Fibroblast of skin of left biceps (primary cell): ENCODE data around the gene ECSCR.
"Not testable (repeated sequence)": the region's sequence is repeated elsewhere in the genome, so short reads cannot be mapped to it uniquely, and the experiment has no call there.

ENCODE experiments used
- DNase-seq, 2 experiments: peaks; one replicate each; pipeline ENCODE4 v3.0.0-alpha.2; 2013; ENCODE audit warnings: low read depth in 2 of 2

ECSCR gene

GRCh38 chr5:139462586-139463276 lies at the start of gene ECSCR:
ECSCR (minus strand) TSS chr5:139462743; CDS start chr5:139462670, 73 bp downstream.
- no peak for DNase-seq

DNA sequence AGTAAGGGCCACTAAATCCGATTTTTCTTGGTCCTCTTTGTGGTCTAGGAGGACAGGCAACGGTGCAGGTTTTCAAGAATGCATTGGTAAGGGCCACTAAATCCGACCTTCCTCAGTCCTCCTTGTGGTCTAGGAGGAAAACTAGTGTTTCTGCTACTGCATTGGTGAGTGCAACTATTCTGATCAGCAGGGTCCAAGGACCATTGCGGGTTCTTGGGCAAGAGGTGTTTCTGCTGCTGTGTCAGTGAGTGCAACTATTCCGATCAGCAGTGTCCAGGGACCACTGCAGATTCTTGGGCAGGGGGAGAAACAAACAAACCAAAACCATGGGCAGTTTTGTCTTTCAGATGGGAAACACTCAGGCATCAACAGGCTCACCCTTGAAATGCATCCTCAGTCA lies 42.2 kb upstream of the ECSCR start:
- not testable (repeated sequence) for DNase-seq

GRCh38 chr5:139503879-139504278 lies 41.3 kb upstream of the ECSCR start:
- DNase-seq, result not testable (repeated sequence)

DNA sequence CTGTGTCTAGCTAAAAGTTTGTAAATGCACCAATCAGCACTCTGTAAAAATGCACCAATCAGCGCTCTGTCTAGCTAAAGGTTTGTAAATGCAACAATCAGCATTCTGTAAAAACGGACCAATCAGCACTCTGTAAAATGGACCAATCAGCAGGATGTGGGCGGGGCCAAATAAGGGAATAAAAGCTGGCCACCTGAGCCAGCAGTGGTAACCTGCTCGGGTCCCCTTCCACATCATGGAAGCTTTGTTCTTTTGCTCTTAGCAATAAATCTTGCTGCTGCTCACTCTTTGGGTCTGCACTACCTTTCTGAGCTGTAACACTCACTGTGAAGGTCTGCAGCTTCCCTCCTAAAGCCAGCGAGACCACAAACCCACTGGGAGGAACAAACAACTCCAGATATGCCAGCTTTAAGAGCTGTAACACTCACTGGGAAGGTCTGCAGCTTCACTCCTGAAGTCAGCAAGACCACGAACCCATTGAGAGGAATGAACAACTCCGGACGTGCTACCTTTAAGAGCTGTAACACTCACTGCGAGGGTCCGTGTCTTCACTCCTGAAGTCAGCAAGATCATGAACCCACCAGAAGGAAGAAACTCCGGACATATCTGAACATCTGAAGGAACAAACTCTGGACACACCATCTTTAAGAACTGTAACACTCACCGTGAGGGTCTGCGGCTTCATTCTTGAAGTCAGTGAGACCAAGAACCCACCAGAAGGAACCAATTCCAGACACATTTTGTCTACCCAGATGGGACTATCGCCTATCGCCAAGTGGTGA lies 40.7 kb upstream of the ECSCR start:
- DNase-seq, result not testable (repeated sequence)

- DNase-seq, result no peak
Measured at GRCh38 chr5:139501381-139501780, 38.8 kb upstream of the ECSCR start.

GRCh38 chr5:139495638-139496435 lies 33.3 kb upstream of the ECSCR start:
- DNase-seq, result no peak

- peak; percentile 33 for DNase-seq
Measured at GRCh38 chr5:139494832-139495231, 32.3 kb upstream of the ECSCR start.

- no peak for DNase-seq
Measured at GRCh38 chr5:139494256-139494655, 31.7 kb upstream of the ECSCR start.

DNA sequence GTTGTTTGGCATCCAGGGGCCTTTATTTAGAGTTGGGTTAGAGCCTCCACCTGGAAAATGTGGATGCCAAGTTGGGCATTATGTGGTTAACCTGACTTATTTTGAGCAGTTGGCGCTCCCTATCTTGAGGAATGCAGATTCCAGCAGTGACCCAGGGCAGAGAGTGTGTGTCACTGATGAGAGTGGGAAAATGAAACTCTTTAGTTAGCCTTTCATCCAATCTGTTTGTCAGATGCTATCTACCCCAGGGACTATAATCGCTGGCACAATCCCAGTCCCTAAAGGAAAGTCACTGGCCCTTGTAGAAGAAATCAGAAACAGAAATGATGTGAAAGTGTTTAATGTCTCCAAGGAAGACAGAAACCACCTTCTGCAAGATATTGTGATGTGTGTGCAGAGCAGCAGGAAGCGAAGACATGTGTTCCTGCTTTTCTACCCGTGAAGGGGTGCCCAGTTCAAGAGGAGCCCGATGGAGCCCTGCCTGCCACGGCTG lies 30.2 kb upstream of the ECSCR start:
- no peak for DNase-seq

GRCh38 chr5:139488260-139488659 lies 25.7 kb upstream of the ECSCR start:
- no peak for DNase-seq

DNA sequence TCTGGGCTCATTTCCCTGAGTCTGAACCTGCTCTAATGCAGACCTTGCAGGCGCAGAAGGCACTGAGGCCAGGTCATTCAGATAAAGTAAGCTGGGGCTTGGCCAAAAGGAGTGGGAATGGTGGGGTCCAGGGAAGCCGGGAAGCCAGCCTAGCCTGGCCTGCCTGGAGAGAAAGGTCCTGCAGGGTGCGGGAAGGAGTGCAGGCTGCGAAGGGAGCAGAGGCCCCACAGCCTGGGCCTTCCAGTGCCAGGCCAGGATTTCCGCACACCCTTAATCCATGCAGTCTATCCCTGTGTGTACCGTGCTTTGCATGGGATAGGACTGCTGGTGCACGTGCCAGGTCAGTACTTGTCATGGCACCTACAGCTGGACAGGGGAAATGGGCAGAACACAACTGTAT lies 23.7 kb upstream of the ECSCR start:
- DNase-seq, result no peak

GRCh38 chr5:139482890-139483208 lies 20.3 kb upstream of the ECSCR start:
- DNase-seq, result not testable (repeated sequence)

DNA sequence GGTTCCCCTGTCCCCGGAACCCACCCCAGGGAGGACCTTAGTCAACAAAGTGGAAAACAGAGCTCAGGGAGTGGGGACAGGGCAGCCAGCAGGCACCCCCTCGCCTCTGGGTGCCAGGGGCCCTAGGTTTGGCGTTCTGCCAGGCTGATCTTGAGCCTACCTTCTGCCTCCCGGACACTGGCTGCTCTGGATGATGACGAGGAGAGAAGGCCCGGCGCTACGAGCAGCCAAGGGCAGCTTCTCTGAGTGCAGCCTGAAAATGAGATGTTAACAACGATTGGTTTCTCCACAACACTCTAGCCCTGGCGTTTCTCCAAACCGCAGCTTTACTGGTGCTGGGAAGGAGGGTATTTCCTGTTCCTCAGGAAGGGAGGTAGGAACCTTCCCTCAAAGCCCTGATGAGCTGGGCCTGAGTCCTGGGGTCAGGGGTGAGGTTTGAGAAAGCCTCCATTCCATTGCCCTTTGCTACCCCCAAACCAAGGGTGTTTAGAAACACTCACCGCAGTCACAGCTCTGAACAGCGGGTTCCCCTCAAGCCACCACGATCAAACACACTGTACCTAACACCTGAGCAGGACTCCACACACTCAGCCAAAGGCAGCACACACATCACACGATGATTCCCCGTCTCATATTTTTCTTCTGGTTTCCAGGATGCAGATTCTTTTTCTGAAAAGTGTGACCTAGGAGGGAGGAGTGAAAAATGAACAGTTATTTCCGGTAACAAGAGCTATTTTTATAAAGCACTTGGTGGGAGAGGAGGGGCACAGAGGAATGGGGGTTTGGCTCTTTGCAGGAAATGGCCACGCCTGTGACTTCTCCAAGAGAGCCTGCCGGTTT lies 19.7 kb upstream of the ECSCR start, which contains the start of gene STING1:
TSS of gene STING1 (minus strand) at position 709 of the 840 bp plus-strand sequence. CDS start 1,054 bp downstream, outside the sequence.
- peak; percentile 94 to 95 for DNase-seq

DNA sequence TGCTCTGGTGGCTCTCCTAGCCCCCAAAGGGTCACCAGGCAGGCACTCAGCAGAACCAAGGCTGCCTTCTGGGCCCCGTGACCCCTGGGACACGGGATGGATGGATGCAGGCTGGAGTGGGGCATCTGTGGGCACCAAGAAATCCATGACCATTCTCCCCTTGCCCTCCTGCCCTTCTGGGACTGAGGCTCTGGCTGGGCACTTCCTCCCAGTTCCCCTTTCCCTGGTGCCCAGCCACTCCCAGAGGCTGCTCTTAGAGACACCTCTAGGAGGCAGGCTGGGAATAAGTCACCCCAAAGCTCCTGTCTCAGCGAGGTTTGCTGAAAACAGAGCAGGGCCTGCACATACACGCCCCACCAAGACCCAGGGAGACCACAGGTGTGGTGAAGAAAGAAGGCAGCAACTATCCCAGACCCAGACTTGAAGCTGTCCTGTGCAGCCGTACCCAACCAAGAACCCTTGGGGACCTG lies 19.1 kb upstream of the ECSCR start:
- no peak for DNase-seq

DNA sequence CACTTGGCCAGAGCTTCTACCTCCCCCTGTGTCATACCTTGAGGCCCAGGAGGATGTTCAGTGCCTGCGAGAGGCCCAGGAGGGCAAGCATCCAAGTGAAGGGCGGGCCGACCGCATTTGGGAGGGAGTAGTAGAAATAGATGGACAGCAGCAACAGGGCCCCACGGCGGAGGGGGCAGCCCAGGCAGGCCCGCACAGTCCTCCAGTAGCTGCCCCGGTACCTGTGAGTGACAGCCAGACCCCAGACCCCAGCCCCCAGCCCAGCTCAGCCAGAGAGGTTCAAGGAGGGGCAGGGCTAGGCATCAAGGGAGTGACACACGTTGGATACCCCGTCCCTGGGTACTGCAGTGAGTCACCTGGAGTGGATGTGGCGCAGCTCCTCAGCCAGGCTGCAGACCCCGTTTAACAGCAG lies 18.6 kb upstream of the ECSCR start:
- no peak for DNase-seq

GRCh38 chr5:139479729-139480128 lies 17.2 kb upstream of the ECSCR start:
- not testable (repeated sequence) for DNase-seq

GRCh38 chr5:139478657-139479423 lies 16.3 kb upstream of the ECSCR start:
- not testable (repeated sequence) for DNase-seq

GRCh38 chr5:139475865-139476617 lies 13.5 kb upstream of the ECSCR start:
- DNase-seq, result no peak
